Measurements from ENCODE around the gene LEF1.

LEF1 gene

DNA sequence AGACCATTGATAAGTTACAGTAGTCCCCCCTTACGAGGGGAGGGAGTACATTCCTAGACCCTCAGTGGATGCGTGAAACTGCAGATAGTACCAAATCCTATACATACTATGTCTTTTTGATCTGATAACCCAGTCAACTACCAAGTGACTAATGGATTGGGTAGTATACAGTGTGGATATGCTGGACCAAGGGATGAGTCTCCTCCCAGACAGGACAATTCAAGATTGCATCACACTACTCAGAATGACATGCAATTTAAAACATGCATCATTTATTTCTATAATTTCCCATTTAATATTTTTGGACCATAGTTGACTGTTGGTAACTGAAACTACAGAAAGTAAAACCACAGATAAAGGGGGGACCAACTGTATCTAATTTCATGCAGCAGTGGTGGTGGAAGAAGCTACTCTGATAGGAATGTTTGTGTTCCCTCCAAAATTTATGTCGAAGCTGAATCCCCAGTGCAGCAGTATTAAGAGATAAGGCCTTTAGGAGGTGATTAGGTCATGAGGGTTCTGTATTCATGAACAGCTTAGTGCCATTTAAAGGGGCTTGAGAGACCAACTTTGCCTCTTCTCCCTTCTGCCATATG, 167.1 kb downstream of the LEF1 start:
- Histone ChIP-seq H3K27ac (ENCODE audit: low read depth, low read length) (no peak overlapping the region), H2AFZ (ENCODE audit: low read length, unreplicated experiment) (no peak overlapping the region), H3K4me3 (ENCODE audit: low read depth, low read length) (no peak overlapping the region), H3K27me3 (ENCODE audit: insufficient read depth, low read length) (no peaks in the 10 kb centered on the region), H3K79me2 (ENCODE audit: control insufficient read depth, insufficient read depth, low read length, unreplicated experiment) (no peaks in the 10 kb centered on the region), H3K4me1 (ENCODE audit: control insufficient read depth, insufficient read depth, low read length, unreplicated experiment) (no peaks in the 10 kb centered on the region), H3K36me3 (ENCODE audit: insufficient read depth, low read length) (no peaks in the 10 kb centered on the region)

DNA sequence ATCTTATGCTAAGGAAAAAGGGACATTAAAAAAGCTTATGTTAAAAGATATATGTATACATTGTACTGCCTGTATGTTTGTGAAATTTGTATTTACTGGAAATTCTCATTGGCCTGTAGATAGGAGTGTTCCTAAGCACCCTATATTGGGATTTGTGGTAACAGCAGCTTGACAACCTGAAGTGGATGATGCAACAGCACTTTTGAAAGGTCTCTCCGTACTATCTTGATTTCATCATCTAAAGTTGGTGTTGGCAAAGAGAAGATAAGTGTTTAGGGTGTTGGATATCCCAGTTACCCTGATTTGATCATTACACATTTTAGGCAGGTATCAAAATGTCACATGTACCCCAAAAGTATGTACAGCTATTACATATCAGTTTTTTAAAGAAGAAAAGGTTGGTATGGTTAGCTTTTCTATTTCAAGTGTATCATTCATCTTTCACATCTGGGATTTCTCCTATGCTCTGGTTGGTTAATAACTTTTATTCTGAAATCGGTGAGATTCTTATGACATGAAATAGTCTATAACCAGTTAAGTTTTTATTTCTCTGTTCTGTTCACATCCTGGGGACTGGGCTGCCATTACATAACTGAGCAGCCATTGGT, 168.7 kb downstream of the LEF1 start:
- Histone ChIP-seq H3K79me2 (ENCODE audit: control insufficient read depth, insufficient read depth, low read length, unreplicated experiment) (peaks cover 1% of the 10 kb centered on the region), H3K4me1 (ENCODE audit: control insufficient read depth, insufficient read depth, low read length, unreplicated experiment) (no peaks in the 10 kb centered on the region), H2AFZ (ENCODE audit: low read length, unreplicated experiment) (no peak overlapping the region), H3K36me3 (ENCODE audit: insufficient read depth, low read length) (no peaks in the 10 kb centered on the region), H3K4me3 (ENCODE audit: low read depth, low read length) (no peak overlapping the region), H3K27me3 (ENCODE audit: insufficient read depth, low read length) (no peaks in the 10 kb centered on the region), H3K27ac (ENCODE audit: low read depth, low read length) (no peak overlapping the region)

DNA sequence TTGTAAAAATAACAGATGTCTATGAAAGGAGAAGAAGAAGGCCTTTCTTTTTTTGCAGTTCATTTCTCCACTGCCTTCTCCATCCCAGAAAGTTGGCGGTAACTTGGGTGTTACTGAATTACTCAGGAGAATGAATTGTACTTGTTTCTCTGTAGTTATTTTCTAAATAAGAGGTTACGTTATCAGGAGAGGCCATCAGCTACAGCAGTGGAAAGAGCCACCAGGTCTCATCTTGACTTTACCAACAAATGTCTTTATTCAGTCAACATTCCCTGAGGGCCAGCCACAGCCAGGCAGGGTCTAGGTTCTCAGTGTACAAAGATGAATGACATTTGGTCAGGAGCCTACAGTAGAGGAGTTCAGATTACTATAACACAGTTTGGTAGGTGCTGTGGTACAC, 170.9 kb downstream of the LEF1 start:
- no peaks in the 10 kb centered on the region for H3K27me3 ChIP-seq (ENCODE audit: insufficient read depth, low read length)
- no peak overlapping the region for H3K4me3 ChIP-seq (ENCODE audit: low read depth, low read length)
- no peak overlapping the region for H3K27ac ChIP-seq (ENCODE audit: low read depth, low read length)
- peaks cover 13% of the 10 kb centered on the region for H3K79me2 ChIP-seq (ENCODE audit: control insufficient read depth, insufficient read depth, low read length, unreplicated experiment)
- no peak overlapping the region for H2AFZ ChIP-seq (ENCODE audit: low read length, unreplicated experiment)
- H3K36me3 ChIP-seq (ENCODE audit: insufficient read depth, low read length): no peaks in the 10 kb centered on the region
- no peaks in the 10 kb centered on the region for H3K4me1 ChIP-seq (ENCODE audit: control insufficient read depth, insufficient read depth, low read length, unreplicated experiment)

Data from ACC112 (cell line).